ENCODE results near the gene TRAF2.

The TRAF2 gene

DNA sequence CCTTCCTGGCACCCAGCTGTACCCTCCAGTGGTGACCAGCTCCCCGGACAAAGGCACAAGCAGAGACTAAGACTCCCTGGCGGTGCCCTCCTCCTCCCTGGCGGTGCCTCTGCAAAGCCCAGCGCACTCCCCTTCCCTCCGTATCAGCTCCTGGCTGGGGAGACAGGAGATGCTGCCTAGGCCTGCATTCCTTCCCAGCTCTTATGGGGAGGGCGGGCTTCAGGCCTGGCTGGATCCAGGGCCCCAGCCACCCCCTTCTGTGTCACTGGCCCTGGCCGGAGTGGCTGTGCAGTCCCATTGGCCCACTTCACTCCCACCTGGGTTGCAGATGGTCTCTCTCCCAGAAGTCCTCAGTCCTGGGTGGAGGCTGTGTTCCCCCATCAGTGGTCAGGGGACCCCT lies 72.2 kb downstream of the TRAF2 start:
- Histone ChIP-seq H3K27me3 (ENCODE audit: low read depth, low read length) (no peaks in the 10 kb centered on the region), H3K4me3 (ENCODE audit: low read depth in 1 of 2, low read length in 2 of 2) (no peak overlapping the region), H3K9me3 (ENCODE audit: control insufficient read depth in 1 of 2, low read length in 2 of 2) (no peaks in the 10 kb centered on the region), H3K4me1 (ENCODE audit: control insufficient read depth in 1 of 2, insufficient read depth in 2 of 2, low read length in 2 of 2) (peaks cover 0 to 4% of the 10 kb centered on the region in 2 donors), H3K36me3 (ENCODE audit: control insufficient read depth in 1 of 2, insufficient read depth in 2 of 2, low read length in 2 of 2) (no peaks in the 10 kb centered on the region), H3K27ac (ENCODE audit: low read length) (no peak overlapping the region)

DNA sequence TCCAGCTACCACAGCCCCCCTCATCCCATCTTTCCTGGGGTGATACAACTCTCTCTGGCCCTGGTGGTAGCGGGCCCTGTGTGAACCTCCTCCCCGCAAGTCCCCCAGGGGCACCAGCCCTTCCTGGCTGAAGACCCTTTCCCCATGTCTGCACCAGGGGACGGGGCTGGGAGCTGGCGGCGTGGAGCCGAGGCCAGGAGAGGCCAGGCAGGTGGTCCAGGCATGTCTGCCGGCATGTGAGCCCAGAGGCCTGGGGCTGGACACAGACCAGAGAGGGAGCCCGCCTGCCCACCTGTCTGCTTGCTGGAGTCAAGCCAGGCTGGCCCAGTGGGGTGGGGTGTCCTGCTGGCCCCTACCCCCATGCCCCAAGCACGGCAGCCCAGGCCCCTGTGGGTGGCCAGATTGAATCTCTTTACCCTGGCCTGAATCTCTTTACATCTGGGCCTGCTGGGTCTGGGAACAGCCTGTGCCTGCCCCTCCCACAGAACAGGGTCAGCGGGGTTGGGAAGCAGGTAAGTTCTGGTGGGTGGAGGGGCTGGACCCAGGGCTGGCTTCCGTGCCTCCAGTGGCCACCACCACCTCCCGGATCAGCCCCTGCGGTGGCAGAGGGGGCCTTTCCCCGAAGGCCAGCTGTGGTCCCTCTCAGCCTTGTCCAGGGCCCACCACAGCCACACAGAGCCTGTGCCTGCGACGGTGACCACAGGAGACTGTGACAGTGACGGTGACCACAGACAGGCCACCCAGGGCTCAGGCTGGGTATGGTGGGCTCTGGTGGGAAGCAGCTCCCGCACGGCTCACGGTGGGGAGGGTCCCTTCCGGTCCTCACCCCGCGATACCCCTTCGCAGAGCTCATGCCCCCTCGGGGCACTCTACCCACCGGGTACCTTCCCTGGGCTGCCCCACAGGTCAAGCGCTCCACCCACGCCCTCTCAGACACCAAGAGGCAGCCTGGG lies 72.9 kb downstream of the TRAF2 start:
- Histone ChIP-seq H3K27me3 (ENCODE audit: low read depth, low read length) (no peaks in the 10 kb centered on the region), H3K4me3 (ENCODE audit: low read depth in 1 of 2, low read length in 2 of 2) (no peak overlapping the region), H3K27ac (ENCODE audit: low read length) (no peak overlapping the region), H3K4me1 (ENCODE audit: control insufficient read depth in 1 of 2, insufficient read depth in 2 of 2, low read length in 2 of 2) (peaks cover 0 to 4% of the 10 kb centered on the region in 2 donors), H3K9me3 (ENCODE audit: control insufficient read depth in 1 of 2, low read length in 2 of 2) (no peaks in the 10 kb centered on the region), H3K36me3 (ENCODE audit: control insufficient read depth in 1 of 2, insufficient read depth in 2 of 2, low read length in 2 of 2) (no peaks in the 10 kb centered on the region)

DNA sequence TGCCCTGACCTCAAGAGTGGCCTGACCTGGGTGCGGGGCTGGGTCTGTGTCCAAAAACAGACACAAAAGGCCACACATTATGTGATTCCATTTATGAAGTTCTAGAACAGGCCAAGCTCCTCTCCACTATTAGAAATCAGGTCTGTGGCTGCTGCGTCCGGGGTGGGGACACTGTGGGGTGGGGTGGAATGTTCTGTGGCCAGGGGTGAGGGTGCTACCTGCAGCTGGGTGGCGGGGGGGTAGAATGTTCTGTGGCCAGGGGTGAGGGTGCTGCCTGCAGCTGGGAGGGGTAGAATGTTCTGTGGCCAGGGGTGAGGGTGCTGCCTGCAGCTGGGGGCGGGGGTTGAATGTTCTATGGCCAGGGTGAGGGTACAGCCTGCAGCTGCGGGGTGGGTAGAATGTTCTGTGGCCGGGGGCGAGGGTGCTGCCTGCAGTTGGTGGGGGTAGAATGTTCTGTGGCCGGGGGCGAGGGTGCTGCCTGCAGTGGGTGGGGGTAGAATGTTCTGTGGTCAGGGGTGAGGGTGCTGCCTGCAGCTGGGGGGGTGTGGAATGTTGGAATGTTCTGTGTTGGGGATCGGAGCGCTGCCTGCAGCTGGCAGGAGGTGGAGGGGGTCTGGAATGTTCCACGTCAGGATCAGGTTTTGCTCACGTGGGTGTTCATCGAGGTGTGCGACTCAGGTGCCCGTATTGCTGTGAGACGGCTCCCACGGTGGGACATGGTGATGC lies 74.1 kb downstream of the TRAF2 start:
- no peaks in the 10 kb centered on the region for H3K36me3 ChIP-seq (ENCODE audit: control insufficient read depth in 1 of 2, insufficient read depth in 2 of 2, low read length in 2 of 2)
- no peaks in the 10 kb centered on the region for H3K9me3 ChIP-seq (ENCODE audit: control insufficient read depth in 1 of 2, low read length in 2 of 2)
- no peak overlapping the region for H3K4me3 ChIP-seq (ENCODE audit: low read depth in 1 of 2, low read length in 2 of 2)
- no peaks in the 10 kb centered on the region for H3K27me3 ChIP-seq (ENCODE audit: low read depth, low read length)
- H3K27ac ChIP-seq (ENCODE audit: low read length): no peak overlapping the region
- peaks cover 0 to 4% of the 10 kb centered on the region in 2 donors for H3K4me1 ChIP-seq (ENCODE audit: control insufficient read depth in 1 of 2, insufficient read depth in 2 of 2, low read length in 2 of 2)

DNA sequence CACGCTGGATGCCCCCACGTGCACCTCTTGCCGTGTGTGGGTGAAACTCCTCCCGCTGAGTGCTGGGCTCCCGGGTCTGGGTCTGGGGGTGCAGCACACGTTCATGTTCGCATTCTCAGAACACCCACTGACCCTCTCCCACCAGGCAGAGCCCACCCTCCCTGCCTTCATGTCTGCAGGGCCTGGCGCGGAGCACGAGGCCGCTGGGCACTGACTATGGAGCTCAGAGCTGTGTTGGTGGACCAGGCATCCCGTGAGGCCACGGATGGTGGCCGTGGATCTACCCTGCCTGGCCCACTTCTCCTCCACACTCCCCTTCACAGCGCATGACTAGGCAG lies 74.6 kb downstream of the TRAF2 start:
- Histone ChIP-seq H3K4me1 (ENCODE audit: control insufficient read depth in 1 of 2, insufficient read depth in 2 of 2, low read length in 2 of 2) (peaks cover 0 to 6% of the 10 kb centered on the region in 2 donors), H3K27ac (ENCODE audit: low read length) (no peak overlapping the region), H3K9me3 (ENCODE audit: control insufficient read depth in 1 of 2, low read length in 2 of 2) (no peaks in the 10 kb centered on the region)

GRCh38 chr9:136961279-136962065 lies 75.2 kb downstream of the TRAF2 start:
- H3K9me3 ChIP-seq (ENCODE audit: control insufficient read depth in 1 of 2, low read length in 2 of 2): no peaks in the 10 kb centered on the region
- H3K27me3 ChIP-seq (ENCODE audit: low read depth, low read length): no peaks in the 10 kb centered on the region
- peaks cover 0 to 10% of the 10 kb centered on the region in 2 donors for H3K4me1 ChIP-seq (ENCODE audit: control insufficient read depth in 1 of 2, insufficient read depth in 2 of 2, low read length in 2 of 2)
- no peak overlapping the region for H3K4me3 ChIP-seq (ENCODE audit: low read depth in 1 of 2, low read length in 2 of 2)
- no peaks in the 10 kb centered on the region for H3K36me3 ChIP-seq (ENCODE audit: control insufficient read depth in 1 of 2, insufficient read depth in 2 of 2, low read length in 2 of 2)
- no peak overlapping the region for H3K27ac ChIP-seq (ENCODE audit: low read length)

More for the DNA sequence above, 74.6 kb downstream of the TRAF2 start:
- no peaks in the 10 kb centered on the region for H3K27me3 ChIP-seq (ENCODE audit: low read depth, low read length)
- H3K36me3 ChIP-seq (ENCODE audit: control insufficient read depth in 1 of 2, insufficient read depth in 2 of 2, low read length in 2 of 2): no peaks in the 10 kb centered on the region
- H3K4me3 ChIP-seq (ENCODE audit: low read depth in 1 of 2, low read length in 2 of 2): no peak overlapping the region

GRCh38 chr9:136962163-136962562 lies 75.8 kb downstream of the TRAF2 start:
- Histone ChIP-seq H3K4me1 (ENCODE audit: control insufficient read depth in 1 of 2, insufficient read depth in 2 of 2, low read length in 2 of 2) (peaks cover 0 to 10% of the 10 kb centered on the region in 2 donors), H3K27me3 (ENCODE audit: low read depth, low read length) (no peaks in the 10 kb centered on the region), H3K4me3 (ENCODE audit: low read depth in 1 of 2, low read length in 2 of 2) (no peak overlapping the region), H3K9me3 (ENCODE audit: control insufficient read depth in 1 of 2, low read length in 2 of 2) (no peaks in the 10 kb centered on the region), H3K27ac (ENCODE audit: low read length) (no peak overlapping the region), H3K36me3 (ENCODE audit: control insufficient read depth in 1 of 2, insufficient read depth in 2 of 2, low read length in 2 of 2) (no peaks in the 10 kb centered on the region)

- H3K4me3 ChIP-seq (ENCODE audit: low read depth in 1 of 2, low read length in 2 of 2): no peak overlapping the region
- H3K27ac ChIP-seq (ENCODE audit: low read length): no peak overlapping the region
These were observed 76.5 kb downstream of the TRAF2 start for GRCh38 chr9:136962701-136963248.

DNA sequence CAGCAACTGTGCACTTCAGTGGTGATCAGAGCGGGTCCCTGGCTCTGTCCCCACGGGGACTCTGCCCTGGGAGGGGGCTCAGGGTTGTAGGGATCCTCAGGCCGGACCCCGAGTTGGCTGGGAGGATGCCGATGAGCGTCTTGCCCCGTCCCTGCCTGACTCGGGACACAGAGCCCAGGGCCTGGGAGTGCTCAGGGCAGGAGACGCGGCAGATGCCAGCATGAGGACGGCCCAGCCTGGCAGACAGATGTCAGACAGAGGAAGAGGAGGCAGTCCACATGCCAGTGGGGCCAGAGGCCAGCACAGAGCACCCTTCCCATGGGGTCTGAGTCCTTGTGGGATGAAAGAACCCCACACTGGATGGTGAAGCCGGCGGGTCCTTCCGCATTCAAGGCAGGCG lies 77.0 kb downstream of the TRAF2 start:
- H3K27me3 ChIP-seq (ENCODE audit: low read depth, low read length): no peaks in the 10 kb centered on the region
- H3K36me3 ChIP-seq (ENCODE audit: control insufficient read depth in 1 of 2, insufficient read depth in 2 of 2, low read length in 2 of 2): no peaks in the 10 kb centered on the region
- H3K4me1 ChIP-seq (ENCODE audit: control insufficient read depth in 1 of 2, insufficient read depth in 2 of 2, low read length in 2 of 2): peaks cover 0 to 10% of the 10 kb centered on the region in 2 donors
- no peak overlapping the region for H3K27ac ChIP-seq (ENCODE audit: low read length)
- no peak overlapping the region for H3K4me3 ChIP-seq (ENCODE audit: low read depth in 1 of 2, low read length in 2 of 2)
- H3K9me3 ChIP-seq (ENCODE audit: control insufficient read depth in 1 of 2, low read length in 2 of 2): no peaks in the 10 kb centered on the region

More at GRCh38 chr9:136962701-136963248, 76.5 kb downstream of the TRAF2 start:
- H3K9me3 ChIP-seq (ENCODE audit: control insufficient read depth in 1 of 2, low read length in 2 of 2): no peaks in the 10 kb centered on the region
- no peaks in the 10 kb centered on the region for H3K27me3 ChIP-seq (ENCODE audit: low read depth, low read length)
- peaks cover 0 to 10% of the 10 kb centered on the region in 2 donors for H3K4me1 ChIP-seq (ENCODE audit: control insufficient read depth in 1 of 2, insufficient read depth in 2 of 2, low read length in 2 of 2)
- no peaks in the 10 kb centered on the region for H3K36me3 ChIP-seq (ENCODE audit: control insufficient read depth in 1 of 2, insufficient read depth in 2 of 2, low read length in 2 of 2)

GRCh38 chr9:136963751-136964150 lies 77.4 kb downstream of the TRAF2 start:
- no peaks in the 10 kb centered on the region for H3K27me3 ChIP-seq (ENCODE audit: low read depth, low read length)
- H3K27ac ChIP-seq (ENCODE audit: low read length): no peak overlapping the region
- peaks cover 0 to 10% of the 10 kb centered on the region in 2 donors for H3K4me1 ChIP-seq (ENCODE audit: control insufficient read depth in 1 of 2, insufficient read depth in 2 of 2, low read length in 2 of 2)
- H3K4me3 ChIP-seq (ENCODE audit: low read depth in 1 of 2, low read length in 2 of 2): no peak overlapping the region
- no peaks in the 10 kb centered on the region for H3K9me3 ChIP-seq (ENCODE audit: control insufficient read depth in 1 of 2, low read length in 2 of 2)
- no peaks in the 10 kb centered on the region for H3K36me3 ChIP-seq (ENCODE audit: control insufficient read depth in 1 of 2, insufficient read depth in 2 of 2, low read length in 2 of 2)

DNA sequence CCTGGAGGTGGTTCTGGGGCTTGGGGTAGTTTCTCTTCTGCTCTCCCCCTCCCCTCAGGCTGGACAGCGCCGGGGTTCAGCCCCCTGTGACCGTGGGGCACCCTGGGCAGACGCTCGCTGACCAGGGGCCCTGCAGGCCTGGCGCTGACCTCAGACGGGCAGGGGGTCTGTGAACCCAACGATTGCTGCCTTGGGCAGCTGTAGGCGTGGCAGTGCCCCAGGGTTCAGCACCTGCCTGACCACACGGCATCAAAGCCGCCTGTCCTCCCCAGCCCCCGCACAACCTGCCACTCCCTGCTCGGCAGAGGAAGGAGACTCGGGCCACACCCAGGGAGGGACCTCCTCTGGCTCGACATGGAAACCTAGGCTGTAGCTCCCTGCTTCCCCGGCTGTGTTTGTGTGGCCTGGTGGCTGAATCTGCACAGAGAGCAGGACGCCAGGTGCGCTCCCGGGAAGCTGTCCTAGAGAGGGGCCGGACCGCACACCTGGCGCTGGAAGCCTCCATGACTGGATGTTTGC lies 77.9 kb downstream of the TRAF2 start:
- H3K27me3 ChIP-seq (ENCODE audit: low read depth, low read length): no peaks in the 10 kb centered on the region
- peaks cover 0 to 10% of the 10 kb centered on the region in 2 donors for H3K4me1 ChIP-seq (ENCODE audit: control insufficient read depth in 1 of 2, insufficient read depth in 2 of 2, low read length in 2 of 2)
- no peaks in the 10 kb centered on the region for H3K36me3 ChIP-seq (ENCODE audit: control insufficient read depth in 1 of 2, insufficient read depth in 2 of 2, low read length in 2 of 2)
- no peak overlapping the region for H3K4me3 ChIP-seq (ENCODE audit: low read depth in 1 of 2, low read length in 2 of 2)
- no peaks in the 10 kb centered on the region for H3K9me3 ChIP-seq (ENCODE audit: control insufficient read depth in 1 of 2, low read length in 2 of 2)
- H3K27ac ChIP-seq (ENCODE audit: low read length): no peak overlapping the region

Data from muscle layer of duodenum (tissue), 2 donors.